H9 (cell line): Measurements from ENCODE around the gene HAUS7. TPM values are rescaled to one million over a fixed set of nuclear protein-coding genes. Genes with fewer than 3 reads are reported as not detected.

Experiments used
- DNase-seq: peaks from one replicate; pipeline ENCODE4 v3.0.0-alpha.2; 2017
- H2AFZ ChIP-seq: one replicate; pipeline ENCODE4 v1.6.1; 2013; ENCODE audit warnings: mild to moderate bottlenecking, low read length, control low read depth, moderate library complexity
- H2AK5ac ChIP-seq: 2 replicates; pipeline ENCODE4 v1.6.1; 2013; ENCODE audit warnings: low read length, control low read depth, mixed read lengths; ENCODE audit not compliant: insufficient read length
- H2BK120ac ChIP-seq: one replicate; pipeline ENCODE4 v1.6.1; 2013; ENCODE audit warnings: low read depth, mild to moderate bottlenecking, low read length, control low read depth, inconsistent platforms; ENCODE audit not compliant: poor library complexity, severe bottlenecking
- H2BK12ac ChIP-seq: 2 replicates; pipeline ENCODE4 v1.6.1; 2013; ENCODE audit warnings: low read length, control low read depth, mixed read lengths, low read depth; ENCODE audit not compliant: insufficient read length
- H2BK15ac ChIP-seq: 2 replicates; pipeline ENCODE4 v1.6.1; 2013; ENCODE audit warnings: low read depth, low read length, control low read depth
- H2BK20ac ChIP-seq: one replicate; pipeline ENCODE4 v1.6.1; 2013; ENCODE audit warnings: low read depth, mild to moderate bottlenecking, low read length, control low read depth, inconsistent platforms; ENCODE audit not compliant: poor library complexity, severe bottlenecking
- H2BK5ac ChIP-seq: 2 replicates; pipeline ENCODE4 v1.6.1; 2013; ENCODE audit warnings: low read length, control low read depth, mixed read lengths; ENCODE audit not compliant: insufficient read length
- H3K14ac ChIP-seq: 2 replicates; pipeline ENCODE4 v1.6.1; 2013; ENCODE audit warnings: low read length, control low read depth; ENCODE audit not compliant: insufficient read depth
- H3K18ac ChIP-seq: 2 replicates; pipeline ENCODE4 v1.6.1; 2013; ENCODE audit warnings: low read depth, mild to moderate bottlenecking, mixed read lengths, low read length, control low read depth; ENCODE audit not compliant: insufficient read length
- H3K23ac ChIP-seq: 2 replicates; pipeline ENCODE4 v1.6.1; 2013; ENCODE audit warnings: low read length, control low read depth, mixed read lengths, low read depth; ENCODE audit not compliant: insufficient read length
- H3K23me2 ChIP-seq: 2 replicates; pipeline ENCODE4 v1.6.1; 2013; ENCODE audit warnings: low read depth, mild to moderate bottlenecking, mixed read lengths, low read length, control low read depth; ENCODE audit not compliant: insufficient read length, poor library complexity, severe bottlenecking
- H3K27ac ChIP-seq: 2 replicates; pipeline ENCODE4 v1.5.1; 2013; ENCODE audit warnings: low read length, control low read depth, mixed read lengths, low read depth; ENCODE audit not compliant: insufficient read length
- H3K27me3 ChIP-seq: 2 replicates; pipeline ENCODE4 v1.6.1; 2013; ENCODE audit warnings: low read length, control low read depth, inconsistent platforms; ENCODE audit not compliant: insufficient read depth
- H3K4ac ChIP-seq: 2 replicates; pipeline ENCODE4 v1.6.1; 2013; ENCODE audit warnings: low read depth, mild to moderate bottlenecking, control low read depth, inconsistent platforms, low read length, moderate library complexity
- H3K4me1 ChIP-seq: 2 replicates; pipeline ENCODE4 v1.6.1; 2013; ENCODE audit warnings: low read length, control low read depth, inconsistent platforms; ENCODE audit not compliant: insufficient read depth
- H3K4me2 ChIP-seq: 2 replicates; pipeline ENCODE4 v1.6.1; 2013; ENCODE audit warnings: low read length, control low read depth, mixed read lengths; ENCODE audit not compliant: insufficient read length, insufficient read depth
- H3K56ac ChIP-seq: 2 replicates; pipeline ENCODE4 v1.6.1; 2013; ENCODE audit warnings: low read depth, mild to moderate bottlenecking, mixed read lengths, low read length, control low read depth; ENCODE audit not compliant: insufficient read length
- H3K79me1 ChIP-seq: 2 replicates; pipeline ENCODE4 v1.6.1; 2013; ENCODE audit warnings: low read depth, mild to moderate bottlenecking, moderate library complexity, low read length, control low read depth, inconsistent platforms; ENCODE audit not compliant: insufficient read depth, poor library complexity, severe bottlenecking
- H3K79me2 ChIP-seq: 2 replicates; pipeline ENCODE4 v1.6.1; 2013; ENCODE audit warnings: low read length, control low read depth, inconsistent platforms; ENCODE audit not compliant: insufficient read depth
- H3K9ac ChIP-seq: 2 replicates; pipeline ENCODE4 v1.6.1; 2013; ENCODE audit warnings: low read length, control low read depth, mixed read lengths; ENCODE audit not compliant: insufficient read length; ENCODE audit errors: extremely low read depth
- H3K9me3 ChIP-seq: one replicate; pipeline ENCODE4 v1.6.1; 2013; ENCODE audit warnings: low read depth, low read length, inconsistent platforms; ENCODE audit not compliant: control insufficient read depth
- H3T11ph ChIP-seq: one replicate; pipeline ENCODE4 v1.6.1; 2013; ENCODE audit warnings: mild to moderate bottlenecking, low read length, control low read depth, inconsistent platforms
- H4K20me1 ChIP-seq: one replicate; pipeline ENCODE4 v1.6.1; 2013; ENCODE audit not compliant: control insufficient read depth, insufficient read length, insufficient read depth
- H4K5ac ChIP-seq: 2 replicates; pipeline ENCODE4 v1.6.1; 2013; ENCODE audit warnings: low read depth, mild to moderate bottlenecking, mixed read lengths, low read length, control low read depth; ENCODE audit not compliant: insufficient read length
- H4K8ac ChIP-seq: replicated peaks from 2 replicates; pipeline ENCODE4 v1.6.1; 2013; ENCODE audit warnings: low read length, control low read depth, mixed read lengths, low read depth; ENCODE audit not compliant: insufficient read length
- H4K91ac ChIP-seq: 2 replicates; pipeline ENCODE4 v1.6.1; 2013; ENCODE audit warnings: low read depth, mild to moderate bottlenecking, moderate library complexity, mixed read lengths, low read length, control low read depth; ENCODE audit not compliant: insufficient read length
- H3K27ac Mint-ChIP-seq, 3 experiments: 2 replicates in 2 of 3; 3 replicates in 1 of 3; pipeline ENCODE4 v1.8.0; 2020 to 2021; ENCODE audit warnings: mixed read lengths in 3 of 3, mild to moderate bottlenecking in 1 of 3, moderate library complexity in 1 of 3
- H3K27me3 Mint-ChIP-seq: 2 replicates; pipeline ENCODE4 v1.8.0; 2021; ENCODE audit warnings: low read depth, mild to moderate bottlenecking, moderate library complexity, mixed read lengths
- H3K36me3 Mint-ChIP-seq, 3 experiments: 2 replicates in 2 of 3; 3 replicates in 1 of 3; pipeline ENCODE4 v1.8.0; 2020 to 2021; ENCODE audit warnings: low read depth in 3 of 3, mixed read lengths in 3 of 3; ENCODE audit not compliant: insufficient read depth in 1 of 3
- H3K4me1 Mint-ChIP-seq, 2 experiments: 2 replicates each; pipeline ENCODE4 v1.8.0; 2020; ENCODE audit warnings: mixed read lengths in 2 of 2
- H3K4me3 Mint-ChIP-seq, 2 experiments: 2 replicates in 1 of 2; 3 replicates in 1 of 2; pipeline ENCODE4 v1.8.0; 2020 to 2021; ENCODE audit warnings: mild to moderate bottlenecking in 2 of 2, mixed read lengths in 2 of 2, moderate library complexity in 1 of 2
- H3K9me3 Mint-ChIP-seq, 2 experiments: 2 replicates in 1 of 2; 3 replicates in 1 of 2; pipeline ENCODE4 v1.8.0; 2020; ENCODE audit warnings: mild to moderate bottlenecking in 2 of 2, mixed read lengths in 2 of 2, moderate library complexity in 1 of 2
- CTCF ChIP-seq: fragments of 200-600 bp; sonication (generic); conservative IDR thresholded peaks from 3 replicates; pipeline ENCODE4 v1.8.0; 2021; ENCODE audit warnings: antibody characterized with exemption, mild to moderate bottlenecking
- WGBS: extraction: QIAGEN DNeasy Blood & Tissue Kit; methylation state at CpG from one replicate; pipeline ENCODE4 v1.1.7; 2013; ENCODE audit warnings: missing lambda C conversion rate, low lambda C conversion rate, mixed read lengths; ENCODE audit not compliant: insufficient read length; ENCODE audit errors: extremely low coverage; 5-methylcytosine and 5-hydroxymethylcytosine counted together
- total RNA-seq: library from RNA; stranded (reverse); gene quantifications from 2 replicates; pipeline ENCODE4 v1.2.1, GENCODE V29; 2021

Gene HAUS7
- total RNA-seq, 1 experiment from 2014 or later, result 45.3 TPM

- H2AFZ ChIP-seq, result no peak overlapping the region
- H3K14ac ChIP-seq, result no peak overlapping the region
- H3K79me1 ChIP-seq, result no peaks in the 10 kb centered on the region
- no peak overlapping the region for H3K23ac ChIP-seq
- H3K23me2 ChIP-seq, result no peaks in the 10 kb centered on the region
- TF ChIP-seq CTCF, result no peak
- no peaks in the 10 kb centered on the region for H3K4me1 ChIP-seq
- no peak overlapping the region for H3K56ac ChIP-seq
- H2BK120ac ChIP-seq, result no peak overlapping the region
- H3K27me3 Mint-ChIP-seq, result no peaks in the 10 kb centered on the region; the same call in none of the 2 replicates
- H3K9me3 ChIP-seq, result peaks cover 59% of the 10 kb centered on the region
- no peaks in the 10 kb centered on the region for H3K27me3 ChIP-seq
- no CpG with 5 or more reads among the region's 91 CpGs for WGBS
- H2BK15ac ChIP-seq, result no peak overlapping the region
- H3K79me2 ChIP-seq, result no peaks in the 10 kb centered on the region
- no peak overlapping the region for H2AK5ac ChIP-seq
- no peak overlapping the region for H3K27ac ChIP-seq
- no peak overlapping the region for H3K9ac ChIP-seq
- H3K27ac Mint-ChIP-seq, result no peak overlapping the region
- H2BK5ac ChIP-seq, result no peak overlapping the region
- no peak overlapping the region for H3K4ac ChIP-seq
- no peak overlapping the region; a peak in 1 of 5 replicates for H3K4me3 Mint-ChIP-seq
- H2BK20ac ChIP-seq, result no peak overlapping the region
- H3K9me3 Mint-ChIP-seq, result peaks cover 76 to 78% of the 10 kb centered on the region in 2 experiments
- no peak overlapping the region for H4K91ac ChIP-seq
- H3K18ac ChIP-seq, result no peak overlapping the region
- H4K5ac ChIP-seq, result no peak overlapping the region
- DNase-seq, result no peak
- no peak overlapping the region for H3T11ph ChIP-seq
- peaks cover 2 to 19% of the 10 kb centered on the region in 2 experiments; a peak in 3 of 4 replicates for H3K4me1 Mint-ChIP-seq
- H2BK12ac ChIP-seq, result no peak overlapping the region
- no peak overlapping the region for H3K4me2 ChIP-seq
- peaks cover 2 to 6% (median 4%) of the 10 kb centered on the region in 3 experiments; a peak in 4 of 7 replicates for H3K36me3 Mint-ChIP-seq
- H4K8ac ChIP-seq, result no peak overlapping the region
- H4K20me1 ChIP-seq, result no peaks in the 10 kb centered on the region
Measured at GRCh38 chrX:153420851-153421599, 49.4 kb downstream of the HAUS7 start.
